ENCODE results near the gene KRTDAP. TPM values are rescaled to one million over a fixed set of nuclear protein-coding genes. Genes with fewer than 3 reads are reported as not detected.

KRTDAP gene
- polyA plus RNA-seq, 3 donors: 0.40 to 1.5 (median 1.1) TPM

Other genes starting within 250 kb of the KRTDAP start
- gene LSR, start 241.5 kb downstream of the KRTDAP start, polyA plus RNA-seq (ENCODE audit: insufficient read length in 3 of 3): 10 to 100 TPM; 46.4 to 62.4 (median 60.5) TPM
- 100 to 1,000 TPM; 158 to 185 (median 181) TPM for gene USF2, start 221.5 kb downstream of the KRTDAP start, polyA plus RNA-seq (ENCODE audit: insufficient read length in 3 of 3)
- under 1 TPM; 0.27 to 0.44 (median 0.29) TPM for gene HAMP, start 207.9 kb downstream of the KRTDAP start, polyA plus RNA-seq (ENCODE audit: insufficient read length in 3 of 3)
- gene MAG, start 198.3 kb downstream of the KRTDAP start, polyA plus RNA-seq (ENCODE audit: insufficient read length in 3 of 3): 1 to 10 TPM; 2.4 to 5.2 (median 4.8) TPM
- 10 to 100 TPM; 10.7 to 16.5 (median 12.5) TPM for gene CD22, start 161.3 kb downstream of the KRTDAP start, polyA plus RNA-seq (ENCODE audit: insufficient read length in 3 of 3)
- under 1 TPM; 0.25 to 0.53 (median 0.52) TPM for gene FFAR1, start 142.6 kb downstream of the KRTDAP start, polyA plus RNA-seq (ENCODE audit: insufficient read length in 3 of 3)
- gene FFAR3, start 132.0 kb downstream of the KRTDAP start, polyA plus RNA-seq (ENCODE audit: insufficient read length in 3 of 3): under 1 TPM; 0.11 to 0.20 (median 0.17) TPM
- gene GPR42, start 119.4 kb downstream of the KRTDAP start, polyA plus RNA-seq (ENCODE audit: insufficient read length in 3 of 3): not detected
- gene FFAR2, start 42.2 kb downstream of the KRTDAP start, polyA plus RNA-seq (ENCODE audit: insufficient read length in 3 of 3): under 1 TPM; 0.32 to 0.84 (median 0.55) TPM
- gene DMKN, start 23.2 kb upstream of the KRTDAP start, polyA plus RNA-seq (ENCODE audit: insufficient read length in 3 of 3): 100 to 1,000 TPM in 1 of 3 donors, 10 to 100 TPM in 2; 69.7 to 129 (median 73.6) TPM
- gene SBSN, start 37.8 kb upstream of the KRTDAP start, polyA plus RNA-seq (ENCODE audit: insufficient read length in 3 of 3): under 1 TPM in 1 of 3 donors, not detected in 2; 0.09 TPM
- gene GAPDHS, start 43.0 kb upstream of the KRTDAP start, polyA plus RNA-seq (ENCODE audit: insufficient read length in 3 of 3): not detected
- 10 to 100 TPM; 81.4 to 99.2 (median 94.4) TPM for gene TMEM147, start 55.2 kb upstream of the KRTDAP start, polyA plus RNA-seq (ENCODE audit: insufficient read length in 3 of 3)
- under 1 TPM in 1 of 3 donors, not detected in 2; 0.11 TPM for gene ATP4A, start 73.2 kb upstream of the KRTDAP start, polyA plus RNA-seq (ENCODE audit: insufficient read length in 3 of 3)
- not detected for gene PMIS2, start 95.7 kb upstream of the KRTDAP start, polyA plus RNA-seq (ENCODE audit: insufficient read length in 3 of 3)
- 10 to 100 TPM; 24.0 to 30.8 (median 28.4) TPM for gene HAUS5, start 122.3 kb upstream of the KRTDAP start, polyA plus RNA-seq (ENCODE audit: insufficient read length in 3 of 3)
- 10 to 100 TPM; 48.2 to 83.4 (median 69.0) TPM for gene RBM42, start 138.6 kb upstream of the KRTDAP start, polyA plus RNA-seq (ENCODE audit: insufficient read length in 3 of 3)
- gene ETV2, start 151.3 kb upstream of the KRTDAP start, polyA plus RNA-seq (ENCODE audit: insufficient read length in 3 of 3): 1 to 10 TPM; 1.6 to 2.6 (median 2.0) TPM
- gene COX6B1, start 157.9 kb upstream of the KRTDAP start, polyA plus RNA-seq (ENCODE audit: insufficient read length in 3 of 3): 100 to 1,000 TPM; 284 to 381 (median 334) TPM
- gene UPK1A, start 176.1 kb upstream of the KRTDAP start, polyA plus RNA-seq (ENCODE audit: insufficient read length in 3 of 3): 1 to 10 TPM; 5.1 to 7.6 (median 6.0) TPM
- gene ZBTB32, start 214.1 kb upstream of the KRTDAP start, polyA plus RNA-seq (ENCODE audit: insufficient read length in 3 of 3): under 1 TPM; 0.20 to 0.98 (median 0.40) TPM
- 10 to 100 TPM; 31.2 to 39.1 (median 37.6) TPM for gene KMT2B, start 227.5 kb upstream of the KRTDAP start, polyA plus RNA-seq (ENCODE audit: insufficient read length in 3 of 3)

Measured in renal cortex interstitium (tissue), 3 donors.